IMR-90 (cell line): Measurements from ENCODE around the gene SSBP2. TPM values are rescaled to one million over a fixed set of nuclear protein-coding genes. Genes with fewer than 3 reads are reported as not detected.

Source experiments
- ATAC-seq: fragments of 200-7000 bp; cut with Tn5 transposase; 2 replicates; pipeline ENCODE4 v1.9.1; 2020; ENCODE audit warnings: low read depth, mild to moderate bottlenecking, moderate library complexity
- BruUV-seq: library from RNA; stranded (reverse); fragments of 400-500 nt; replicated peaks from 2 replicates; lab custom pipeline; 2021; lab: Mats Ljungman, UMichigan
- CTCF ChIA-PET: fragments of 300-600 bp; formaldehyde crosslinking; extraction: SDS; loops from one replicate; lab custom pipeline; 2021; ENCODE audit warnings: antibody characterized with exemption; lab: Yijun Ruan, JAX
- POLR2A ChIA-PET: fragments of 300-600 bp; sonication (Branson Sonifier 250); formaldehyde crosslinking; loops from one replicate; lab custom pipeline; 2022; ENCODE audit warnings: antibody characterized with exemption; ENCODE audit not compliant: unreplicated experiment; lab: Charles Lee
- DNase-seq: peaks from one replicate; pipeline ENCODE4 v3.0.0; 2013
- H2AFZ ChIP-seq: replicated peaks from 2 replicates; pipeline ENCODE3; 2013; ENCODE audit warnings: low read length, mild to moderate bottlenecking; ENCODE audit not compliant: poor library complexity
- H2AK5ac ChIP-seq: 2 replicates; pipeline ENCODE4 v1.6.1; 2013; ENCODE audit warnings: low read depth, low read length, inconsistent platforms
- H2AK9ac ChIP-seq: replicated peaks from 2 replicates; pipeline ENCODE3; 2013; ENCODE audit warnings: mild to moderate bottlenecking, low read depth, low read length, moderate library complexity; ENCODE audit not compliant: poor library complexity
- H2BK120ac ChIP-seq: 2 replicates; pipeline ENCODE4 v1.6.1; 2013; ENCODE audit warnings: low read depth, low read length, inconsistent platforms
- H2BK15ac ChIP-seq: 3 replicates; pipeline ENCODE4 v1.6.1; 2013; ENCODE audit warnings: low read depth, low read length, inconsistent platforms
- H2BK20ac ChIP-seq: 2 replicates; pipeline ENCODE4 v1.6.1; 2013; ENCODE audit warnings: low read depth, mild to moderate bottlenecking, inconsistent platforms, low read length, moderate library complexity
- H2BK5ac ChIP-seq: 2 replicates; pipeline ENCODE4 v1.6.1; 2013; ENCODE audit warnings: mild to moderate bottlenecking, low read depth, low read length, inconsistent platforms; ENCODE audit not compliant: poor library complexity, severe bottlenecking
- H3K14ac ChIP-seq: replicated peaks from 2 replicates; pipeline ENCODE4 v1.6.1; 2013; ENCODE audit warnings: low read depth, low read length, inconsistent platforms
- H3K18ac ChIP-seq: 2 replicates; pipeline ENCODE4 v1.6.1; 2013; ENCODE audit warnings: low read depth, low read length, control low read depth
- H3K23ac ChIP-seq: 2 replicates; pipeline ENCODE4 v1.6.1; 2013; ENCODE audit warnings: low read depth, low read length, inconsistent platforms
- H3K27ac ChIP-seq: 2 replicates; pipeline ENCODE4 v1.5.1; 2013; ENCODE audit warnings: mild to moderate bottlenecking, control low read depth, low read length; ENCODE audit not compliant: insufficient read depth
- H3K27me3 ChIP-seq: 2 replicates; pipeline ENCODE4 v1.6.1; 2013; ENCODE audit warnings: low read length; ENCODE audit not compliant: control insufficient read depth, insufficient read depth
- H3K36me3 ChIP-seq: 2 replicates; pipeline ENCODE4 v1.6.1; 2013; ENCODE audit warnings: low read length, mixed read lengths; ENCODE audit not compliant: control insufficient read depth, insufficient read depth
- H3K4ac ChIP-seq: 2 replicates; pipeline ENCODE4 v1.6.1; 2013; ENCODE audit warnings: low read depth, low read length, inconsistent platforms
- H3K4me1 ChIP-seq: 2 replicates; pipeline ENCODE4 v1.6.1; 2013; ENCODE audit warnings: low read length, mixed read lengths; ENCODE audit not compliant: control insufficient read depth, insufficient read depth
- H3K4me2 ChIP-seq: 2 replicates; pipeline ENCODE4 v1.6.1; 2013; ENCODE audit warnings: low read depth, mild to moderate bottlenecking, control low read depth, low read length, moderate library complexity
- H3K4me3 ChIP-seq: 2 replicates; pipeline ENCODE4 v1.5.1; 2013; ENCODE audit warnings: low read depth, mild to moderate bottlenecking, control low read depth, low read length, moderate library complexity; ENCODE audit not compliant: insufficient read depth
- H3K56ac ChIP-seq: 2 replicates; pipeline ENCODE4 v1.6.1; 2013; ENCODE audit warnings: low read length, inconsistent platforms; ENCODE audit not compliant: insufficient read depth; ENCODE audit errors: extremely low read depth
- H3K79me1 ChIP-seq, 2 experiments: 2 replicates each; pipeline ENCODE4 v1.6.1; 2013; ENCODE audit warnings: low read length in 2 of 2, inconsistent platforms in 1 of 2, low read depth in 1 of 2
- H3K9ac ChIP-seq: 2 replicates; pipeline ENCODE4 v1.6.1; 2013; ENCODE audit warnings: low read depth, low read length, control low read depth
- H3K9me1 ChIP-seq: 2 replicates; pipeline ENCODE4 v1.6.1; 2013; ENCODE audit warnings: low read length, inconsistent platforms; ENCODE audit not compliant: insufficient read depth
- H3K9me3 ChIP-seq: 2 replicates; pipeline ENCODE4 v1.6.1; 2013; ENCODE audit warnings: low read length; ENCODE audit not compliant: control insufficient read depth, insufficient read depth
- H4K20me1 ChIP-seq: 2 replicates; pipeline ENCODE4 v1.6.1; 2013; ENCODE audit warnings: low read length, inconsistent platforms; ENCODE audit not compliant: insufficient read depth
- H4K5ac ChIP-seq: 2 replicates; pipeline ENCODE4 v1.6.1; 2013; ENCODE audit warnings: mild to moderate bottlenecking, low read depth, low read length, control low read depth
- H4K8ac ChIP-seq, 2 experiments: 2 replicates each; pipeline ENCODE4 v1.6.1; 2013; ENCODE audit warnings: low read depth in 2 of 2, low read length in 2 of 2, control low read depth in 1 of 2, inconsistent platforms in 1 of 2
- H4K91ac ChIP-seq: 2 replicates; pipeline ENCODE4 v1.6.1; 2013; ENCODE audit warnings: low read depth, low read length, inconsistent platforms; ENCODE audit not compliant: insufficient read depth
- MAFK ChIP-seq: IDR thresholded peaks from 2 replicates; pipeline ENCODE4 v1.6.1; 2012; ENCODE audit warnings: low read depth, low read length, improper control_type of control experiment
- SMC3 ChIP-seq: fragments of 150-350 bp; IDR thresholded peaks from 2 replicates; pipeline ENCODE4 v1.6.1; 2016; ENCODE audit warnings: low read depth, mild to moderate bottlenecking, antibody characterized with exemption, low read length, moderate library complexity
- WGBS, 2 experiments: methylation state at CpG; one replicate each; pipeline versions ENCODE4 v1.1.5 to v1.1.7; 2013; ENCODE audit warnings: missing lambda C conversion rate in 2 of 2; ENCODE audit not compliant: insufficient read length in 1 of 2; ENCODE audit errors: extremely low coverage in 2 of 2; 5-methylcytosine and 5-hydroxymethylcytosine counted together
- dilution Hi-C: fragments of 300-500 bp; cut with HindIII; formaldehyde crosslinking; loops from one replicate; pipeline ENCODE4 v1.14.3; 2018; ENCODE audit warnings: low sequenced_read_pairs; ENCODE audit not compliant: unreplicated experiment
- in situ Hi-C: fragments of 300-500 bp; cut with MboI; formaldehyde crosslinking; loops from 3 replicates; pipeline ENCODE4 v1.14.3; 2019; ENCODE audit warnings: low sequenced_read_pairs, inconsistent platforms, mixed read lengths
- intact Hi-C: fragments of 100-400 bp; cut with micrococcal nuclease; formaldehyde crosslinking; loops from 2 replicates; pipeline ENCODE4 v1.10.0; 2022
- polyA plus RNA-seq, 3 experiments: library from polyadenylated mRNA; depleted of rRNA; stranded (reverse); fragments of >200 nt; gene quantifications; 2 replicates each; pipeline ENCODE4 v1.2.3, GENCODE V29; 2012; ENCODE audit warnings: low replicate concordance in 1 of 3
- total RNA-seq: library from RNA; depleted of rRNA; stranded (reverse); fragments of >200 nt; gene quantifications from 2 replicates; pipeline ENCODE4 v1.2.3, GENCODE V29; 2012

The SSBP2 gene
- total and polyA plus RNA-seq, 2 of the 4 experiments (the other 2 are of a cell fraction) = 38.4 to 42.7 TPM

GRCh38 chr5:81761970-81762369 is 11.1 kb upstream of the SSBP2 start:
- dilution Hi-C loops (no loop called here), in situ Hi-C loops (loop anchor here (25.0 kb wide), 1 partner anchor 400 kb away; no protein-coding TSS in a partner anchor)

More at GRCh38 chr5:81761970-81762369, 11.1 kb upstream of the SSBP2 start:
- Histone ChIP-seq H3K27me3 (no peaks in the 10 kb centered on the region), H3K14ac (no peak overlapping the region), H3K36me3 (no peaks in the 10 kb centered on the region), H3K18ac (no peak overlapping the region), H3K23ac (no peak overlapping the region), H3K56ac (no peak overlapping the region), H2BK20ac (no peak overlapping the region), H2BK120ac (no peak overlapping the region), H2BK15ac (no peak overlapping the region), H3K9me3 (no peaks in the 10 kb centered on the region), H3K4me1 (no peaks in the 10 kb centered on the region), H4K8ac (no peak overlapping the region), H2AK5ac (no peak overlapping the region), H4K20me1 (no peaks in the 10 kb centered on the region), H3K4me3 (no peak overlapping the region), H3K9me1 (no peaks in the 10 kb centered on the region; the same call in 1 of the 2 replicates), H4K91ac (no peak overlapping the region), H3K9ac (no peak overlapping the region), H2AK9ac (no peak overlapping the region), H2BK5ac (no peak overlapping the region), H3K4me2 (no peak overlapping the region), H3K27ac (no peak overlapping the region), H3K79me1 (no peaks in the 10 kb centered on the region), H3K4ac (no peak overlapping the region), H4K5ac (no peak overlapping the region), H2AFZ (no peak overlapping the region)
- 100% methylated on average over 1 of the region's 1 CpG; no CpG with 5 or more reads in 1 of the 2 experiments for WGBS, 2 experiments
- no TSS peak for BruUV-seq
- ChIA-PET CTCF (no interaction called here), POLR2A (no interaction called here)
- no peak for ATAC-seq
- TF ChIP-seq MAFK (no peak), SMC3 (no peak)
- no peak for DNase-seq
- intact Hi-C loops = no loop called here
